SKM-1 (cell line): Measurements from ENCODE around the gene HIVEP2.

Experiments used
- DNase-seq: peaks from one replicate; lab custom pipeline; 2025; ENCODE audit not compliant: unreplicated experiment; lab: John Stamatoyannopoulos, UW

Gene HIVEP2

GRCh38 chr6:142823256-142823902 lies 121.6 kb downstream of the HIVEP2 start:
- no peak for DNase-seq

GRCh38 chr6:142822842-142823241 lies 122.1 kb downstream of the HIVEP2 start:
- DNase-seq = no peak

- no peak for DNase-seq
Observed at GRCh38 chr6:142822383-142822782, 122.6 kb downstream of the HIVEP2 start.

- no peak for DNase-seq
Observed at GRCh38 chr6:142821860-142822259, 123.1 kb downstream of the HIVEP2 start.

GRCh38 chr6:142821164-142821716 lies 123.7 kb downstream of the HIVEP2 start:
- DNase-seq = no peak

GRCh38 chr6:142820338-142821051 lies 124.5 kb downstream of the HIVEP2 start:
- DNase-seq = no peak

- DNase-seq = no peak
Observed at GRCh38 chr6:142819603-142820337, 125.2 kb downstream of the HIVEP2 start.

- no peak for DNase-seq
Observed at GRCh38 chr6:142816486-142816885, 128.5 kb downstream of the HIVEP2 start.

- no peak for DNase-seq
Observed at GRCh38 chr6:142816031-142816430, 128.9 kb downstream of the HIVEP2 start.

- no peak for DNase-seq
Observed at GRCh38 chr6:142811923-142812322, 133.1 kb downstream of the HIVEP2 start.

- no peak for DNase-seq
Observed at GRCh38 chr6:142810952-142811514, 133.9 kb downstream of the HIVEP2 start.

GRCh38 chr6:142809947-142810346 lies 135.0 kb downstream of the HIVEP2 start:
- DNase-seq = no peak

GRCh38 chr6:142808405-142809061 lies 136.4 kb downstream of the HIVEP2 start:
- DNase-seq = no peak

GRCh38 chr6:142805042-142805441 lies 139.9 kb downstream of the HIVEP2 start:
- DNase-seq = no peak

- DNase-seq = no peak
Observed at GRCh38 chr6:142804490-142804889, 140.5 kb downstream of the HIVEP2 start.

- no peak for DNase-seq
Observed at GRCh38 chr6:142803495-142804058, 141.4 kb downstream of the HIVEP2 start.

GRCh38 chr6:142803032-142803431 lies 141.9 kb downstream of the HIVEP2 start:
- no peak for DNase-seq

- no peak for DNase-seq
Observed at GRCh38 chr6:142802124-142802523, 142.9 kb downstream of the HIVEP2 start.

GRCh38 chr6:142800240-142800639 lies 144.7 kb downstream of the HIVEP2 start:
- no peak for DNase-seq

- DNase-seq = no peak
Observed at GRCh38 chr6:142799639-142800038, 145.3 kb downstream of the HIVEP2 start.

GRCh38 chr6:142797159-142797558 lies 147.8 kb downstream of the HIVEP2 start:
- DNase-seq = no peak
